HG03354 (cell line): ENCODE results near the gene NLK.
"Not testable (repeated sequence)": the region's sequence is repeated elsewhere in the genome, so short reads cannot be mapped to it uniquely, and the experiment has no call there.

ENCODE experiments used
- ATAC-seq: cut with Tn5 transposase; IDR thresholded peaks from one replicate; pipeline ENCODE4 v1.9.1; 2021; ENCODE audit warnings: mild to moderate bottlenecking; ENCODE audit not compliant: unreplicated experiment, poor library complexity, severe bottlenecking

NLK gene

DNA sequence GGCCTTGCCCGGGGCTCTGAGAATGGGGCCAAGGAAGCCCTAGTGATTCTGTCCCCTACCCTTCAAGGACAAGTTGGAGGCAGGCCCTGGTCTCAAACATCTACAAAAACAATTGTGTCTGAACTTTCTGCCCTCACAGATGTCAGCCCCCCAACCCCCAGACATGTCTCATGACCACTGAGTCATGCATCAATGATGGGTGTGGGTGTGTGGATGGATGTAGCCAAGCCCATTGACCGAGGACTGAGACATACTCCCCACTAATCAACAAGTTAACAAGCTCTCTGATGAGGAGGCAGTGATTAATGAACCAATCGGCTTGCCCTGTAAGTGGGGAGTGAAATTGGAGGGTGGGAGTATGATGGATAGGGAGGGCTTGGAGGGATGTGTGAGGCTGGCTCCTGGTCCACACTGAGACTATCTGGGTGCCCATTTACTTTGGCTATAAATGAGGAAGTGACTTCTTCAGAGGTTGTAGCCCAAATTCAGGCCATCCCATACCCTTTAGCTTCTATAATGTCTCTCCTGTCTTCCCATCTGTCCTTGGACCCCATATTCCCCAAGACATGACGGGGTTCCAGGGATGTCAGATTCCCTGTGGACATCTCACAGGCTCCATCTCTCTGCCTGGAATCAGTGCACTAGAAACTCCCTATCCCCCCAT lies 179.4 kb downstream of the NLK start:
- ATAC-seq = no peak

DNA sequence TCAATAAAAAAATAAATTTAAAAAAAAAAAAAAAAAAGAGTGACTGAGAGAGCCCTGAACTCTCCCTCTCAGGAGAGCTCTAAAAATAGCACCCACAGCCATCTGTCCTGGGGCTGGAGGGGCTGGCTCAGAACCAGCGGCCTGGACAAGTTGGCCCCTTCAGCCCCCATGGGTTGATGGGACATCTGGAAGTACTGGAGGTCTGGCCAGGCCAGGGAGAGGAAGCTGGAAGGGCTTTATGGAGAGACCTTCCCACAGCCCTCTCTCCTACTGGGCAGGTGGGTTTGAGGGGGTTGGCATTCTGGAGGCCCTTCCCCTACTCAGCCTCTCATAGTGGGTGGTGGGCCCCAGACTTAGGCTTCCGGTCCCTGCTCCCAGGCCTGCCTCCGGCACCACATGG lies 182.8 kb downstream of the NLK start:
- no peak for ATAC-seq

- no peak for ATAC-seq
These were observed 183.4 kb downstream of the NLK start for GRCh38 chr17:28225867-28226266.

- ATAC-seq = no peak
These were observed 184.3 kb downstream of the NLK start for GRCh38 chr17:28226563-28227315.

DNA sequence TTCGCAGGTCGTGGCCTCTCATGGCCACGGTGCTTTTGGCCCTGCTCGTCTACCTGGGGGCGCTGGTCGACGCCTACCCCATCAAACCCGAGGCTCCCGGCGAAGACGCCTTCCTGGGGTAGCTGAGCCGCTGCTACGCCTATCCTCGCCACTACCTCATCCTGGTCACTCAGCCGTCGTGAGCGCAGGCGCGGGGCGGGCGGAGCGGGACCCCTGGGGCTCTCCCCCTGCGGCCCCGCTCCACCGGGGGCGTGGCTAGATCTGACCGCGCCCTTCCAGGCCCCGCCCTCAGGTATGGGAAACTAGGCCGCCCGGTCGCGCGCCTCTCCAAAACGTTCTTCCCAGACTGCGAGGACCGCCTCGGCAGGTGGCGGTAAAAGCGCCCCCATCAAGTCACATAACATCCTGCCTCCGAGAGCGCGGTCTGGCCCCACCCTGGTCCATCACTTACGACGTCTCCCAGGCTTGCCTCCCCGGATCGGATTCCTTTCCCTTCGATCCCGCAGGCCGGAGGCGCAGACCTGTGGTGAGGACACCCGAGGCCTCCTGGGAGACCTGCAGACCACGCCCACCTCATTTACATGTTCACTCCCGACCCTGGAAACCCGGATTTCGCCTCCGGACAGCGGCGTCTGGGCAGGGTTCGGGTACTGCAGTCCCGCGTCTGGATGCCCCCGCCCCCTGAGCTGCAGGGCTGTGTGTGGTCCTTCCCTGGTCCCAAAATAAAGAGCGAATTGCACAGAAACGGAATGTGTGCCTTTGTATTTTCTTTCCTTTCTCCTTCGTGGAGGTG lies 185.0 kb downstream of the NLK start:
- no peak for ATAC-seq

DNA sequence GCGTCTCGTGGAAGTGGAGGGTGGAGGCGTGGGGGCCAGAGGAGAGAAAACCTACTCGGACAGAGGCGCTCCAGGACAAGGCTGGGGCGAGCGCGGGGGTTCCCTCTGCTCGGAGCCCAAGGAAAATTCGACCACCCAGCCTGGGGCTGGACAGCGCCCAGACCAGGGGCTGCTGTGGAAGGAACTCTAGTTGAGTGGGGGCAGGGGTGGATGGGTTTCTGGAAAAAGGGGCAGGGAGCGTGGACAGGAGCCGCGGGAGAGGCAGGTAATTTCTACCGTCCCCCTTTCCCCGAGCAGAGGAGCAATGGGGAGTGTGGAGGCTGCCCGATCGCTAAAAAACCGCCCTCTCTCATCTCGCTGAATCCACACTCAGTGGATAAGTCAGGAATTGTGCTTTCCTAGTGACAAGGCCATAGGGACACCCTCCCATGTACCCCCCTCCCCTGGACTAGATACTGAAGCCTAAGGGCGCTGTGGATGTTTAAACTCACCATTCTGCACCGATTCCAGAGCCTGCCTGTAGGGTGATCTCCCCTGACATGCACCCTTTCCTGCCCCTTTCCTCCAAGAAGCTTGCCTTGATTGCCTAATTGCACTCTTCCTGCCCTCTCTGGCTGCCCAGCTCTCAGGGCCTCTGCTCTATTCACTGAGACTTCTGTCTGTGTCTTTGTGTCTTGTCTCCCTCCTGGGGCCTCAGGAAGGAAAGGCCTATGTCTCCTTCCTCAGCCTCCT lies 185.8 kb downstream of the NLK start:
- ATAC-seq = no peak

DNA sequence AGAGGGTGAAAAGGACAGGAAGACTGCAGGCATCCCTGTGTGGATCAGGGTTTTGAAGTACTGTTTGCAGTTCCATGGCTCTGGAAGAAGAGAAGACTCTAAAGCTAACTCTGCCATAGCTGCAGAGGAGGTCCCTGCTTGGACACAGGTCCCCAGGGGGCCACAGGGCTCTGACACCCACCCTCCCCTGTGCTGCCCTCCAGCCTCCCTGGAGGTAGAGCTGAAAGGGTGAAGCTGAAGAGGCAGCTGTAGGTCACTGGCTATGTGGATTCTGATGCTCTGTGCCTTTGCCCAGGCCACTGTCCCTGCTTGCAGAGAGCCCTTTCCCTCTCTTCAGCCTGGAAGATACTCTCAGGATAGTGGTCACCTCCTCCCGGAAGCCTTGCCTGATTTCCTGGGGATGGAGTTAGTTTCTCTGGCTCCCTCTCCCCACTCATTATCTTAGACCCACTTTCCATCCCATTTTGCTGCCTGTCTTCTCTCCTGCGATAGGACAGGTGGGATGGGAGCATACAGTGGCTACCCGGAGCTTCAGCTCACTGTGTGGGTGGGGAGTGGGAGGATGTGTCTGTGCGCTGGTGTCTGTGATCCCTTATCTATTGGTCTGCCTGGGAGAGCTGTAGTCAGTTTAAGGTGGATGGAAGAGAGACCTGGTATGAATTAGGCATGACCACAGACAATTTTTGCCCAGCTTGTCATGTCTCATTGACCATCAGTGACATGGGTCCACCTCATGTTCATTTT lies 186.7 kb downstream of the NLK start:
- no peak for ATAC-seq

GRCh38 chr17:28230011-28230410 lies 187.5 kb downstream of the NLK start:
- ATAC-seq = no peak

DNA sequence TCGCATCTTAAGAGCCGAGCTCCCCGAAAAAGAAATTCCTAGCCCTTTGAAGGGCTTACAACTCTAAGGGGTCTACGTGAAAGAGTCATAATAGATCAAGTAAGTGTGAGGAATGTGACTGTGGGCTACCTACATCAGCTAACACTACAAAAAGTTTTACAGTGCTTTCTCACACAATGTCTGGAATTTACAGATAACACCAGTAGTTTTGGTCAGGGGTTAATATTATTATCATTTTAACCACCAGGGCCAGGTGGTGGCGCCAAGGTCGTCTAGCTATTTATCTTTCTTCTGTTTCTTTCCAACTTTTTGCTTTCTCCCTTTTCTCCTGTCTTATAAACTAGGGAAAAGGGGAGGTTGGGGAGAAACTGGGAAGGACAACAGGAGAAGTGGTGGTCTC lies 188.1 kb downstream of the NLK start:
- not testable (repeated sequence) for ATAC-seq

- not testable (repeated sequence) for ATAC-seq
These were observed 189.1 kb downstream of the NLK start for GRCh38 chr17:28231624-28232023.

- ATAC-seq = not testable (repeated sequence)
These were observed 190.7 kb downstream of the NLK start for GRCh38 chr17:28232966-28233870.

- ATAC-seq = not testable (repeated sequence)
These were observed 191.7 kb downstream of the NLK start for GRCh38 chr17:28233872-28234856.

DNA sequence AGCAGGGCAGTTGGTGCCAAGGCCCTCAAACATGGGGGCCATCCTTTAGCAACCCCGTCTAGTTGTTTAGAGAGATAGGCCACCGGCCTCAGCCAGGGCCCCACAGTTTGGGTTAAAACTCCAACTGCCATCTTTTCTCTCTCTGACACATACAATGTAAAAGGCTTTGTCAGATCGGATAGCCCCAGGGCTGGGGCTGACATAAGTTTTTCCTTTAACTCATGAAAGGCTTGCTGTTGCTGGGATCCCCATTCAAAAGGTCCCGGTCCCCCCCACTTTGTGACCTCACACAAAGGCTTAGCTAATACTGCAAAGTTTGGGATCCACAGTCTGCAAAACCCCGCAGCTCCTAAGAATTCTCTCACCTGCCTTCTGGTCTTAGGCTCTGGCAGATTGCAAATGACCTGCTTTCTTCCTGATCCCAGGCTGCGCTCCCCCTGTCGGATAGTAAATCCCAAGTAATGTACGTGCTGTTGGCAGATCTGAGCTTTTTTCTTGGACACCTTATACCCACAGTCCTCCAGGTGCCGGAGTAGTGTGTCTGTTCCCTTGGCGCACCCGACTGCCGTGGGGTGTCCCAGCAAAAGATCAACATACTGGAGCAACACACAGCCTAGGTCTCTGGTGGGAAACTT lies 192.7 kb downstream of the NLK start:
- ATAC-seq = not testable (repeated sequence)

DNA sequence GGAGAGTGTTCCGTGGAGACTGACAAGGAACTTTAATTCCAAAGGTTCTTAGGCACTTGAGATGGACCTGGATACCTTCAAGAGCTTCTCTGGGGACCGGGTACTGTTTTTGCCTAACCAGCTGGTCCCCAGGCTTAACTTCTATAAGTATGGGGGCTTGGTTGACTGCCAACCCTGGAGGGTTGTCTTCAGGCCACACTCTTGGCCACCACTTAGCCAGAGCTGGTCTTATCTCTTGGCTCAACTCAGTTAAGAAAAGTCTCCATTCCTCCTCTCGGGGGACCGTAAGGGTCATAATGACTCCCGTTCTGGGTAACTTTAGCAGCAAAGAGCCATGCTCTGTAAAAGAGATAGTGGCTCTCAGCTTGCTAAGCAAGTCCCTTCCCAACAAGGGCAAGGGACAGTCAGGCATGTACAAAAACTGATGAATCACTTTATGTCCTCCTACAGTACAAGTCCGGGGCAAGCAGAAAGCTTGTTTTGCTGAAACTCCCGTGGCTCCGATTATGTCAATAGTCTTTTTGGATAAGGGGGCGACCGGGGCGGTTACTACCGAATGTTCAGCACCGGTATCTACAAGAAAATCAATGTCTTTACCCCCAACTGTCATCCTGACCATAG lies 193.7 kb downstream of the NLK start:
- not testable (repeated sequence) for ATAC-seq

DNA sequence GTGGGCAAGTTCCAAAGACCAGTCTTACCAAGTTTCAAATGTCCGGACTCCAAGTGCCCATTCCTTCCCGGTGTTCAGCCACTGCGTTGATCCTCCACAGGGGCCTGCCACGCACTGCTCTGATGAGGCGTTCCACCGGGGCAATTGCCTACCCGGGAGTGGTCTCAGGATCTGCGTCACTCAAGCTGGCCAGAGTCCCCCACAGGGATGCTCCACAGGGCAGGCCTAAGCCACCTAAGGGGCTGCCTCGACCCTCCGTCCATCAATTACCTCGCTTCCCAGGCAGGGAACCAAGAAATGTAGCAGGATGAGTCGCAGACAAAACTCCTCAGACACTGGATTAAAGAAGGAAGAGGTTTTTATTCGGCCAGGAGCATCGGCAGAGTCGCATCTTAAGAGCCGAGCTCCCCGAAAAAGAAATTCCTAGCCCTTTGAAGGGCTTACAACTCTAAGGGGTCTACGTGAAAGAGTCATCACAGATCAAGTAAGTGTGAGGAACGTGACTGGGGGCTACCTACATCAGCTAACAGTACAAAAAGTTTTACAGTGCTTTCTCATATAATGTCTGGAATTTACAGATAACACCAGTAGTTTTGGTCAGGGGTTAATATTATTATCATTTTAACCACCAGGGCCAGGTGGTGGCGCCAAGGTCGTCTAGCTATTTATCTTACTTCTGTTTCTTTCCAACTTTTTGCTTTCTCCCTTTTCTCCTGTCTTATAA lies 196.2 kb downstream of the NLK start:
- not testable (repeated sequence) for ATAC-seq

DNA sequence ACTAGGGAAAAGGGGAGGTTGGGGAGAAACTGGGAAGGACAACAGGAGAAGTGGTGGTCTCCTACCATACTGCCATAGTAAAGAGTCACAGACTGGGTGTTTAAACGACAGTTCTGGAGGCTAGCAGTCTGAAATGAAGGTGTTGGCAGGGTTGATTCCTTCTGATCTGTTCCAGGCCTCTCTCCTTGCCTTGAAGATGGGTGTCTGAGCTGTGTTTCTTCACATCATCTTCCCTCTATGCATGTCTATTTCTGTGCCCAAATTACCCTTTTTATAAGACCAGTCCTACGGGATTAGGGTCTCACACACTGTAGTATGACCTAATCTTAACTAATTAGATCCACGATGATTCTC lies 196.8 kb downstream of the NLK start:
- no peak for ATAC-seq
